DOHH2 (cell line): ENCODE data around the gene PIM3.
"Not testable (repeated sequence)": the region's sequence is repeated elsewhere in the genome, so short reads cannot be mapped to it uniquely, and the experiment has no call there.

Experiments used
- H3F3A ChIP-seq: fragments of 200-600 bp; sonication (generic), shearing (Covaris generic); 2 replicates; pipeline ENCODE4 v1.6.0; 2016; ENCODE audit warnings: antibody characterized with exemption, mild to moderate bottlenecking; ENCODE audit not compliant: control insufficient read depth, insufficient read depth
- H3K27ac ChIP-seq: fragments of 200-600 bp; sonication (generic); 2 replicates; pipeline ENCODE4 v1.5.1; 2014; ENCODE audit warnings: low read depth, mild to moderate bottlenecking, low read length, moderate library complexity
- H3K27me3 ChIP-seq: fragments of 200-600 bp; sonication (generic); 2 replicates; pipeline ENCODE4 v1.6.1; 2014; ENCODE audit warnings: mild to moderate bottlenecking, low read length, mixed read lengths; ENCODE audit not compliant: control insufficient read depth
- H3K36me3 ChIP-seq: fragments of 200-600 bp; sonication (generic); 2 replicates; pipeline ENCODE4 v1.6.1; 2014; ENCODE audit warnings: mild to moderate bottlenecking, low read length, moderate library complexity, mixed read lengths; ENCODE audit not compliant: control insufficient read depth
- H3K4me1 ChIP-seq: fragments of 200-600 bp; sonication (generic); 2 replicates; pipeline ENCODE4 v1.6.1; 2014; ENCODE audit warnings: mild to moderate bottlenecking, low read length, mixed read lengths; ENCODE audit not compliant: control insufficient read depth
- H3K4me2 ChIP-seq: fragments of 200-600 bp; sonication (generic); 2 replicates; pipeline ENCODE4 v1.6.0; 2014; ENCODE audit warnings: mild to moderate bottlenecking, low read length, moderate library complexity
- H3K4me3 ChIP-seq: fragments of 200-600 bp; sonication (generic); 2 replicates; pipeline ENCODE4 v1.5.1; 2014; ENCODE audit warnings: mild to moderate bottlenecking, low read length, mixed read lengths
- H3K79me2 ChIP-seq: fragments of 200-600 bp; sonication (generic); 2 replicates; pipeline ENCODE4 v1.6.1; 2014; ENCODE audit warnings: mild to moderate bottlenecking, low read length, mixed read lengths; ENCODE audit not compliant: control insufficient read depth
- H3K9me2 ChIP-seq: fragments of 200-600 bp; sonication (generic); replicated peaks from 2 replicates; pipeline ENCODE4 v1.6.1; 2014; ENCODE audit warnings: mild to moderate bottlenecking, low read length, mixed read lengths; ENCODE audit not compliant: control insufficient read depth
- H3K9me3 ChIP-seq: fragments of 200-600 bp; sonication (generic); 2 replicates; pipeline ENCODE4 v1.6.1; 2014; ENCODE audit warnings: antibody characterized with exemption, low read length, mixed read lengths; ENCODE audit not compliant: control insufficient read depth, insufficient read depth
- H4K20me1 ChIP-seq: fragments of 200-600 bp; sonication (generic); 2 replicates; pipeline ENCODE4 v1.6.0; 2014; ENCODE audit warnings: low read depth, mild to moderate bottlenecking, antibody characterized with exemption, low read length, moderate library complexity; ENCODE audit not compliant: control insufficient read depth, insufficient read depth
- EZH2phosphoT487 ChIP-seq: fragments of 200-600 bp; sonication (generic); IDR thresholded peaks from 2 replicates; pipeline ENCODE4 v1.6.1; 2017; ENCODE audit warnings: borderline replicate concordance, mild to moderate bottlenecking, antibody characterized with exemption, low read length, moderate library complexity, mixed read lengths
- TF ChIP-seq, protein P1 (sequence below): fragments of 200-600 bp; sonication (generic); IDR thresholded peaks from one replicate; pipeline ENCODE4 v1.5.1; 2014; ENCODE audit warnings: antibody characterized with exemption, mild to moderate bottlenecking, low read depth, low read length; ENCODE audit not compliant: poor library complexity, severe bottlenecking

The PIM3 gene

DNA sequence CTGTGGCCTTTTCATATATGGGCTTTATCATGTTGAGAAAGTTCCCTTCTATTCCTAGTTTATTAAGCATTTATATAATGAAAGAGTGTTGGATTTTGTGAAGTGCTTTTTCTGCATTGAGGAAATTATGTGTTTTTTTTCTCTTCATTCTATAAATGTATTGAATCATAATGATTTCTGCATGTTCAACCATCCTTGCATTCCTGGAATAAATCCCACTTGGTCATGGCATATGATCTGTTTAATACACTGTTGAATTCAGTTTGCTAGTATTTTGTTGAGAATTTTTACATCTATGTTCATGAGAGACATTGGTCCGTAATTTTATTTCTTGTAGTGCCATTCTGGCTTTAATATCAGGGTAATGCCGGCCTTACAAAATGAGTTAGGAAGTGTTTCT lies 25.8 kb downstream of the PIM3 start:
- H3K9me3 ChIP-seq = peaks cover 9% of the 10 kb centered on the region
- H3K36me3 ChIP-seq = no peaks in the 10 kb centered on the region
- H4K20me1 ChIP-seq = no peaks in the 10 kb centered on the region
- no peaks in the 10 kb centered on the region for H3K27me3 ChIP-seq
- no peaks in the 10 kb centered on the region for H3K79me2 ChIP-seq
- no peak for TF ChIP-seq EZH2phosphoT487
- TF ChIP-seq, protein P1, sequence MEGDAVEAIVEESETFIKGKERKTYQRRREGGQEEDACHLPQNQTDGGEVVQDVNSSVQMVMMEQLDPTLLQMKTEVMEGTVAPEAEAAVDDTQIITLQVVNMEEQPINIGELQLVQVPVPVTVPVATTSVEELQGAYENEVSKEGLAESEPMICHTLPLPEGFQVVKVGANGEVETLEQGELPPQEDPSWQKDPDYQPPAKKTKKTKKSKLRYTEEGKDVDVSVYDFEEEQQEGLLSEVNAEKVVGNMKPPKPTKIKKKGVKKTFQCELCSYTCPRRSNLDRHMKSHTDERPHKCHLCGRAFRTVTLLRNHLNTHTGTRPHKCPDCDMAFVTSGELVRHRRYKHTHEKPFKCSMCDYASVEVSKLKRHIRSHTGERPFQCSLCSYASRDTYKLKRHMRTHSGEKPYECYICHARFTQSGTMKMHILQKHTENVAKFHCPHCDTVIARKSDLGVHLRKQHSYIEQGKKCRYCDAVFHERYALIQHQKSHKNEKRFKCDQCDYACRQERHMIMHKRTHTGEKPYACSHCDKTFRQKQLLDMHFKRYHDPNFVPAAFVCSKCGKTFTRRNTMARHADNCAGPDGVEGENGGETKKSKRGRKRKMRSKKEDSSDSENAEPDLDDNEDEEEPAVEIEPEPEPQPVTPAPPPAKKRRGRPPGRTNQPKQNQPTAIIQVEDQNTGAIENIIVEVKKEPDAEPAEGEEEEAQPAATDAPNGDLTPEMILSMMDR = no peak
- no peaks in the 10 kb centered on the region for H3K4me1 ChIP-seq
- no peak overlapping the region for H3K27ac ChIP-seq
- no peaks in the 10 kb centered on the region for H3F3A ChIP-seq
- H3K9me2 ChIP-seq = no peaks in the 10 kb centered on the region
- no peak overlapping the region for H3K4me3 ChIP-seq
- no peak overlapping the region for H3K4me2 ChIP-seq

DNA sequence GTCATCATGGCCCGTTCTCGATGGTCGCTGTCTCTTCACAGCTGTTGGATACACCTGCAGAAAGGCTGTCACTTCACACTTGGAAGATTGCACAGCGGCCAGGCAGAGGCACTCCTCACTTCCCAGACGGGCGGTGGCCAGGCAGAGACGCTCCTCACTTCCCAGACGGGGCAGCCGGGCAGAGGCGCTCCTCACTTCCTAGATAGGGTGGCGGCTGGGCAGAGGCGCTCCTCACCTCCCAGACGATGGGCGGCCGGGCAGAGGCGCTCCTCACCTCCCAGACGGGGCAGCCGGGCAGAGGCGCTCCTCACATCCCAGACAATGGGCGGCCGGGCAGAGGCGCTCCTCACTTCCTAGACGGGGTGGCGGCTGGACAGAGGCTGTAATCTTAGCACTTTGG lies 29.3 kb downstream of the PIM3 start:
- H3K4me2 ChIP-seq, H3K4me3 ChIP-seq, H3K9me2 ChIP-seq, H3F3A ChIP-seq, H4K20me1 ChIP-seq, H3K36me3 ChIP-seq, H3K9me3 ChIP-seq, H3K79me2 ChIP-seq, H3K27me3 ChIP-seq, H3K27ac ChIP-seq: not testable (repeated sequence)
- peaks cover 11% of the 10 kb centered on the region for H3K4me1 ChIP-seq

GRCh38 chr22:49991167-49991566 lies 30.6 kb downstream of the PIM3 start:
- TF ChIP-seq EZH2phosphoT487 = no peak
- TF ChIP-seq, protein P1 = no peak
- Histone ChIP-seq H3K4me3 (no peak overlapping the region), H3K27ac (no peak overlapping the region), H3K4me2 (no peak overlapping the region), H3K4me1 (peaks cover 11% of the 10 kb centered on the region), H3K9me2 (no peaks in the 10 kb centered on the region), H3F3A (no peaks in the 10 kb centered on the region), H3K79me2 (no peaks in the 10 kb centered on the region), H3K9me3 (peaks cover 6% of the 10 kb centered on the region), H3K36me3 (no peaks in the 10 kb centered on the region), H4K20me1 (no peaks in the 10 kb centered on the region), H3K27me3 (no peaks in the 10 kb centered on the region)

DNA sequence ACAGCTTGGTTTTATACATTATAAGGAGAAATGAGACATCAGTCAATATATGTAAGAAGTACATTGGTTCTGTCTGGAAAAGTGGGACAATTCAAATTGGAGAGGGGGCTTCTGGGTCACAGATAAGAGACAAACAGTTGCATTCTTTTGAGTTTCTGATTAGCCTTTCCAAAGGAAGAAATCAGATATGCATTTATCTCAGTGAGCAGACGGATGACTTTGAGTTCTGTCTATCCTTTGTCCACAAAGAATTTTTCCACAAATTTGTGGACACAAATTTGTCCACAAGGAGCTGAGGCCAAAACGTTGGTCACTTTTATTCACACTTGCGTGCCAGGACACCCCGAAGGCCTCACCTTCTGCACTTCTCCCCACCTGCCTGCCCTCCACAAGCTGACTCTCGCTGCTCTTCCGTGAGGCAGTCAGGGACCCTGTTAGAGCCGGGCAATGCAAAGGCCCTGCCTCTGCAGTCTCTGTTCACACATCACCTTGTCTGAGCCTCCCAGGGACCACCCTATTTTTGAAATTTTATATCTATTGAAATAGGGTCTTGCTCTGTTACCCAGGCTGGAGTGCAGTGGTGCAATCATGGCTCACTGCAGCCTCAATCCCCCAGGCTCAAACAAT lies 31.4 kb downstream of the PIM3 start:
- H3F3A ChIP-seq = no peaks in the 10 kb centered on the region
- TF ChIP-seq EZH2phosphoT487 = no peak
- TF ChIP-seq, protein P1 = no peak
- no peaks in the 10 kb centered on the region for H4K20me1 ChIP-seq
- no peaks in the 10 kb centered on the region for H3K79me2 ChIP-seq
- no peaks in the 10 kb centered on the region for H3K36me3 ChIP-seq
- H3K4me3 ChIP-seq = no peak overlapping the region
- no peaks in the 10 kb centered on the region; the same call in 1 of the 2 replicates for H3K9me3 ChIP-seq
- H3K4me2 ChIP-seq = no peak overlapping the region
- H3K4me1 ChIP-seq = peaks cover 16% of the 10 kb centered on the region
- no peaks in the 10 kb centered on the region for H3K9me2 ChIP-seq
- no peak overlapping the region for H3K27ac ChIP-seq
- H3K27me3 ChIP-seq = no peaks in the 10 kb centered on the region
